ENCODE data around the gene HPCAL4. TPM values are rescaled to one million over a fixed set of nuclear protein-coding genes. Genes with fewer than 3 reads are reported as not detected.
A peak's percentile ranks its signal among the peaks of the same experiment; 100 is the strongest.

Gene HPCAL4
- total RNA-seq, 1 donor, result not detected

DNA sequence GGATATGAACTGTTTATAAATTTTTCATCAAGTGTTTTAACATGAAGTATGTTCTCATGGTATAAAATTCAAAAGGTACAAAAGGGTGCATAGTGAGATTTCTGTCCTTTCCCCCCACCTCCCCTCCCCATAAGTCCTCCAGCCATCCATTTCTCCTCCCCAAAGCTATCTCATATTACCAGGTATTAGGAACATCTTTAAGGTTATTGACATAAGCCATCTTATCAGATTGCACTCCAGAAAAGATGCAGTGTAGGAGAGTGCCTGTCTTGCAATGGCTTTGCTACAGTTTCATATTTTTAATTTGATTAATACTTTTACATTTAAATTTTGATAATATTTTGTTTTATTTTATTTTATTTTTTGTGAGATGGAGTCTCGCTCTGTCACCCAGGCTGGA is 13.5 kb upstream of the HPCAL4 start:
- TF ChIP-seq, protein P1, sequence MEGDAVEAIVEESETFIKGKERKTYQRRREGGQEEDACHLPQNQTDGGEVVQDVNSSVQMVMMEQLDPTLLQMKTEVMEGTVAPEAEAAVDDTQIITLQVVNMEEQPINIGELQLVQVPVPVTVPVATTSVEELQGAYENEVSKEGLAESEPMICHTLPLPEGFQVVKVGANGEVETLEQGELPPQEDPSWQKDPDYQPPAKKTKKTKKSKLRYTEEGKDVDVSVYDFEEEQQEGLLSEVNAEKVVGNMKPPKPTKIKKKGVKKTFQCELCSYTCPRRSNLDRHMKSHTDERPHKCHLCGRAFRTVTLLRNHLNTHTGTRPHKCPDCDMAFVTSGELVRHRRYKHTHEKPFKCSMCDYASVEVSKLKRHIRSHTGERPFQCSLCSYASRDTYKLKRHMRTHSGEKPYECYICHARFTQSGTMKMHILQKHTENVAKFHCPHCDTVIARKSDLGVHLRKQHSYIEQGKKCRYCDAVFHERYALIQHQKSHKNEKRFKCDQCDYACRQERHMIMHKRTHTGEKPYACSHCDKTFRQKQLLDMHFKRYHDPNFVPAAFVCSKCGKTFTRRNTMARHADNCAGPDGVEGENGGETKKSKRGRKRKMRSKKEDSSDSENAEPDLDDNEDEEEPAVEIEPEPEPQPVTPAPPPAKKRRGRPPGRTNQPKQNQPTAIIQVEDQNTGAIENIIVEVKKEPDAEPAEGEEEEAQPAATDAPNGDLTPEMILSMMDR (IDR thresholded peaks at IDR 0.05; ENCODE audit: insufficient read depth, low read depth, low read length), result no peak
- DNase-seq (ENCODE audit: low read depth), result no peak
- no peak overlapping the region for H3K4me3 ChIP-seq (ENCODE audit: low read depth, low read length)

DNA sequence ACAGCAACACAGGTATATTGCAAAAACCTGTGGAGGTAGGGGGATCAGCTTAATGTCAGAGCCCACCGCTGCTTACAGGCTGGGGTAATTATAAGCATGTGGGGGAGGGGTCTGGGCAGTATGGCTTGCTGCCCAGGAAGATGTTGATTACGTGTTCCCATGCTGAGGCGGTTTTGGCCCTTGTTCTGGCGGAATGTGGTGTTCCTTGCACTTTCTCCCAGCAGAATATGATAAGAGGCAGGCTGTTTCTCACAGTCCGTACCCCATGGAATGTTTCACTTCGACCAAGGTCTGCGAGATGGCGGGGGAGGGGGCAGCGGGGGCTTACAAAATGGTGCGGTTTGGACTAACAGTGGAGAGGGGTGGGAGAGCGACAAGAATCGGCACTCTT is 9.8 kb upstream of the HPCAL4 start:
- TF ChIP-seq, protein P1 (IDR thresholded peaks at IDR 0.05; ENCODE audit: insufficient read depth, low read depth, low read length), result no peak
- peak overlapping the region; percentile 6 for H3K4me3 ChIP-seq (ENCODE audit: low read depth, low read length)
- DNase-seq (ENCODE audit: low read depth), result peak; percentile 69

DNA sequence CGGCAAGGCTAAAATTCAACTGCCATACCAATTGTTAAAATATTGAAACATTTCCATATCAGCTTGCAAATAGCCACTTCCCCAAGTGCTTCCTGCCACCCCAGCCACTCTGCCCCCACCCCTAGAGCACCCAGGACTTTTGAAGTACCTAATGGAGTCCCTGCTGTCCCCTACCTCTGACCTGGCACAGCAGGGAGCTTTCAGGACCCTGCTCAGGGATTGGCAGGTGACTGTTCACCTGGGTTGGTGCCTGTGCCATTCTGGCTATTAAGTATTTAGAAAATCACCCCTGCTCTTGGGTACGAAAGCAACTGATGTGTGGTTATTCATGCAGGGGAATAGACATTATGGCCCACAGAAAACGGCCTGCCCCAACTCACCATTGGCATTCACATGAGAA is 9.1 kb upstream of the HPCAL4 start:
- DNase-seq (ENCODE audit: low read depth), result no peak
- TF ChIP-seq, protein P1 (IDR thresholded peaks at IDR 0.05; ENCODE audit: insufficient read depth, low read depth, low read length), result no peak
- H3K4me3 ChIP-seq (ENCODE audit: low read depth, low read length), result no peak overlapping the region

DNA sequence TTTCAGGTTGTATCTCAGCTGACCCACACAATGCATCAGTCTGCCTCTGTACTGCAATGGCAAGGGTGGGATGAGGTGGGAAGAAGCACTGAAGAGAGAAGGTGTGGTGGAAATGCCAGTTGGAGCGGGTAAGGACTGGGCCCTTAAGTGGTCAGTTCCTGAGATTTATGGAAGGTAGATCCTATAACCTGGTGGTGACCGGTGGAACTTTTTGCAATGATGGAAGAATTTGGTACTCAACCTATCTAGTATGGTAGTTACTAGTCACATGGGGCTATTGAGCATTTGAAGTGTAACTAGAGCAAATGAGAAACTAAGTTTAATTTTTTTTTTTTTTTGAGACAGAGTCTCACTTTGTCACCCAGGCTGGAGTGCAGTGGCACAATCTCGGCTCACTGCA is 8.2 kb upstream of the HPCAL4 start:
- TF ChIP-seq, protein P1 (IDR thresholded peaks at IDR 0.05; ENCODE audit: insufficient read depth, low read depth, low read length), result peak; percentile 16
- no peak overlapping the region for H3K4me3 ChIP-seq (ENCODE audit: low read depth, low read length)
- DNase-seq (ENCODE audit: low read depth), result no peak

DNA sequence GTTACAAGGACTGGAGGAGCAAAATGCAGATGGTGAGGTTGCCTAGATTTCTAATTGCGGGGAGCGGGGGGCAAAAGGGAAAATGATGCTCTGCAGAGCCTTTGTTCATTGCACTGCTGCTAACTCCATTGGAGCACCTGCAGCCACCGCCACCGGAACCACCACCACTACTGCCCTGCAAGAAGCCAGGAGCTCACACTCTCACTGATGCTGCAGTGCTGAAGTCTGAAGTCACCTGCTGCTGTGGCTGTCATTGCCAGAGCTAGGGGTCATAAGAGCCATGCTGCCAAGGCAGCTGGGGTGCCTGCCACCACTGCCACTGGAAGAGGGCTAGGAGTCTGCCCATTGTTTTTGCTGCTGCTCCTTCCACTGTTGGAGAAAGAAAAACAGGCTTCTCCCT is 7.3 kb upstream of the HPCAL4 start:
- TF ChIP-seq, protein P1 (IDR thresholded peaks at IDR 0.05; ENCODE audit: insufficient read depth, low read depth, low read length), result no peak
- H3K4me3 ChIP-seq (ENCODE audit: low read depth, low read length), result no peak overlapping the region
- DNase-seq (ENCODE audit: low read depth), result no peak

DNA sequence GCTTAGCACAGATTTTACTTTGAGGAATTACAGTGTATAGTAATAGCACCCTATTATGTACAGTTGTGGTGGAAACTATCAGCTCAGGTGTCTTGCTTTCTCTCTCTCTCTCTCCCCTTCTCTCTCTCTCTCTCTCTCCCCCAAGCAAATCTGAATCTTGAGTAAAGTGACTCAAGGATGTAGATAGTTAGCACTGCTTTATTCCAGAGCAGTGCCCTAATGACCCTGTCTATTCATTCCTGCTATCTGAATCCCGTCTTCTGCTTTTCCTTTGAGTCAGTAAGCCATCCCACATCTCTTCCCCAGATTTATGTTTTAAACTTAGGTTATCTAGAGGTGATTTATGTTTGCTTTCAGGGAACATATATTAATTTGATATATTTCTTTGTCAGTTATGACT is 5.2 kb upstream of the HPCAL4 start:
- no peak overlapping the region for H3K4me3 ChIP-seq (ENCODE audit: low read depth, low read length)
- TF ChIP-seq, protein P1 (IDR thresholded peaks at IDR 0.05; ENCODE audit: insufficient read depth, low read depth, low read length), result no peak
- DNase-seq (ENCODE audit: low read depth), result no peak

DNA sequence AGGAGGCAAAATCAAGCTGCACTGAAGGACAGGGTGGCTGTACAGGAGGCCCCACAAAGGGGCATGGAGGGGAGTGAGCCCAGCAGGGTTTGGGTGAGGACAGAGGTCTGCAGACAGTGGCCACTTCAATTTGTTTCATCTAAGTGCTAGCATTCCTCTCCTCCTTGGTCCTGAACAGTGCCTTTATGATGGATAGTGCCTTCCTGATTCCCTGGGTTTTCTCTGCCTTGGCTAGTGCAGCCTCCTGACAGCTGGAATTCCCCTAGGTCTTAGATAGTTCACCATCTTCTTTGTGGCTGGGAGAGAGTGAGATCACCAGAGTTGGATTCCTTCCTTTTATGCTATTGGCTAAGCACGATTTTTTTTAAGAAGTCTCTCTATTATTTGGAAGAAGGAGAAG is 3.8 kb upstream of the HPCAL4 start:
- TF ChIP-seq, protein P1 (IDR thresholded peaks at IDR 0.05; ENCODE audit: insufficient read depth, low read depth, low read length), result no peak
- DNase-seq (ENCODE audit: low read depth), result no peak
- H3K4me3 ChIP-seq (ENCODE audit: low read depth, low read length), result no peak overlapping the region

All from fibroblast of villous mesenchyme (primary cell).